Activated T-cell treated with anti-CD3 and anti-CD28 coated beads, Interleukin-2, amount 50 U/mL, for 72 hours (primary cell): Measurements from ENCODE around the gene HOXA10. TPM values are rescaled to one million over a fixed set of nuclear protein-coding genes. Genes with fewer than 3 reads are reported as not detected.

ENCODE experiments used
- ATAC-seq, 2 donors: fragments of 150-1000 bp; cut with Tn5 transposase; replicated peaks in 1 of 2; 2 replicates each; pipeline ENCODE4 v1.10.0; 2021; ENCODE audit warnings: moderate library complexity in 2 of 2, mild to moderate bottlenecking in 1 of 2
- DNase-seq, 2 donors: peaks; one replicate each; pipeline ENCODE4 v3.0.0; 2021 to 2022; ENCODE audit warnings: mixed read lengths in 1 of 2
- H3K27ac Mint-ChIP-seq: one replicate; pipeline ENCODE4 v1.8.0; 2022; ENCODE audit warnings: mild to moderate bottlenecking, moderate library complexity, mixed read lengths
- H3K27me3 Mint-ChIP-seq: one replicate; pipeline ENCODE4 v1.8.0; 2022; ENCODE audit warnings: low read depth, mixed read lengths
- H3K36me3 Mint-ChIP-seq, 2 donors: one replicate each; pipeline ENCODE4 v1.8.0; 2022; ENCODE audit warnings: mixed read lengths in 2 of 2, mild to moderate bottlenecking in 1 of 2; ENCODE audit not compliant: insufficient read depth in 2 of 2
- H3K4me1 Mint-ChIP-seq: one replicate; pipeline ENCODE4 v1.8.0; 2022; ENCODE audit warnings: low read depth, mixed read lengths
- H3K4me3 Mint-ChIP-seq, 2 donors: one replicate each; pipeline ENCODE4 v1.8.0; 2022; ENCODE audit warnings: mild to moderate bottlenecking in 2 of 2, mixed read lengths in 2 of 2, moderate library complexity in 2 of 2
- H3K9me3 Mint-ChIP-seq, 2 donors: one replicate each; pipeline ENCODE4 v1.8.0; 2022; ENCODE audit warnings: mixed read lengths in 2 of 2
- total RNA-seq, 2 donors: library from RNA; stranded (reverse); gene quantifications; one replicate each; pipeline ENCODE4 v1.2.3, GENCODE V29; 2022

HOXA10 gene
- total RNA-seq, 2 donors from 2014 or later = 0.19 to 0.26 TPM

- no peaks in the 10 kb centered on the region for H3K36me3 Mint-ChIP-seq
- H3K4me1 Mint-ChIP-seq = peaks cover 10% of the 10 kb centered on the region
- no peaks in the 10 kb centered on the region for H3K9me3 Mint-ChIP-seq
- no peak overlapping the region for H3K4me3 Mint-ChIP-seq
- no peak overlapping the region for H3K27ac Mint-ChIP-seq
- ATAC-seq = no peak
- DNase-seq = no peak
- H3K27me3 Mint-ChIP-seq = peaks cover 67% of the 10 kb centered on the region
These were observed 3.1 kb upstream of the HOXA10 start for GRCh38 chr7:27176962-27177794.

- Mint-ChIP-seq H3K4me3 (no peak overlapping the region), H3K27ac (no peak overlapping the region), H3K9me3 (no peaks in the 10 kb centered on the region), H3K36me3 (peaks cover 0 to 2% of the 10 kb centered on the region in 2 donors), H3K27me3 (peaks cover 73% of the 10 kb centered on the region), H3K4me1 (peaks cover 17% of the 10 kb centered on the region)
- no peak for ATAC-seq
- no peak for DNase-seq
These were observed 2.4 kb upstream of the HOXA10 start for GRCh38 chr7:27176524-27176845.

- Mint-ChIP-seq H3K36me3 (peaks cover 0 to 2% of the 10 kb centered on the region in 2 donors), H3K4me3 (no peak overlapping the region), H3K27ac (no peak overlapping the region), H3K27me3 (peaks cover 73% of the 10 kb centered on the region), H3K4me1 (peaks cover 23% of the 10 kb centered on the region), H3K9me3 (no peaks in the 10 kb centered on the region)
- ATAC-seq (no peak), DNase-seq (no peak)
These were observed 1.8 kb upstream of the HOXA10 start for GRCh38 chr7:27175626-27176523.

- ATAC-seq (no peak), DNase-seq (no peak)
- Mint-ChIP-seq H3K4me3 (peak overlapping the region; percentile 3 to 45), H3K4me1 (peaks cover 23% of the 10 kb centered on the region), H3K27ac (no peak overlapping the region), H3K36me3 (peaks cover 0 to 2% of the 10 kb centered on the region in 2 donors), H3K9me3 (no peaks in the 10 kb centered on the region), H3K27me3 (peaks cover 75% of the 10 kb centered on the region)
These were observed 930 bp upstream of the HOXA10 start for GRCh38 chr7:27174874-27175625.

GRCh38 chr7:27173511-27173955, 587 bp downstream of the HOXA10 start:
- DNase-seq (peak; percentile 52 to 55), ATAC-seq (peak; percentile 76 to 80)
- Mint-ChIP-seq H3K36me3 (peaks cover 2% of the 10 kb centered on the region in 2 donors), H3K4me3 (peak overlapping the region; percentile 48 to 66), H3K27ac (no peak overlapping the region), H3K9me3 (no peaks in the 10 kb centered on the region), H3K27me3 (peaks cover 66% of the 10 kb centered on the region), H3K4me1 (peaks cover 21% of the 10 kb centered on the region)

GRCh38 chr7:27172823-27173510, 1.2 kb downstream of the HOXA10 start:
- H3K27me3 Mint-ChIP-seq = peaks cover 66% of the 10 kb centered on the region
- ATAC-seq (peak; percentile 31 to 32), DNase-seq (no peak)
- H3K9me3 Mint-ChIP-seq = no peaks in the 10 kb centered on the region
- peaks cover 27% of the 10 kb centered on the region for H3K4me1 Mint-ChIP-seq
- peaks cover 2 to 3% of the 10 kb centered on the region in 2 donors for H3K36me3 Mint-ChIP-seq
- peak overlapping the region; percentile 48 to 50 for H3K4me3 Mint-ChIP-seq
- H3K27ac Mint-ChIP-seq = no peak overlapping the region

GRCh38 chr7:27172315-27172774, 1.8 kb downstream of the HOXA10 start:
- Mint-ChIP-seq H3K4me3 (peak overlapping the region; percentile 68 to 72), H3K9me3 (no peaks in the 10 kb centered on the region), H3K27me3 (peaks cover 66% of the 10 kb centered on the region), H3K4me1 (peaks cover 30% of the 10 kb centered on the region), H3K36me3 (peaks cover 2 to 3% of the 10 kb centered on the region in 2 donors), H3K27ac (peak overlapping the region; percentile 2)
- ATAC-seq (no peak), DNase-seq (no peak)

- Mint-ChIP-seq H3K4me3 (peak overlapping the region; percentile 68 to 72), H3K27ac (peak overlapping the region; percentile 2), H3K27me3 (peaks cover 71% of the 10 kb centered on the region), H3K9me3 (no peaks in the 10 kb centered on the region), H3K36me3 (peaks cover 2 to 3% of the 10 kb centered on the region in 2 donors), H3K4me1 (peaks cover 34% of the 10 kb centered on the region)
- no peak for ATAC-seq
- no peak for DNase-seq
These were observed 2.3 kb downstream of the HOXA10 start for GRCh38 chr7:27171637-27172314.

- H3K9me3 Mint-ChIP-seq = no peaks in the 10 kb centered on the region
- H3K27me3 Mint-ChIP-seq = peaks cover 72% of the 10 kb centered on the region
- H3K36me3 Mint-ChIP-seq = peaks cover 2 to 3% of the 10 kb centered on the region in 2 donors
- peaks cover 34% of the 10 kb centered on the region for H3K4me1 Mint-ChIP-seq
- H3K4me3 Mint-ChIP-seq = peak overlapping the region; percentile 5 to 72
- no peak overlapping the region for H3K27ac Mint-ChIP-seq
- ATAC-seq (no peak), DNase-seq (no peak)
These were observed 2.8 kb downstream of the HOXA10 start for GRCh38 chr7:27171325-27171636.

- Mint-ChIP-seq H3K4me3 (peak overlapping the region; percentile 2 to 5), H3K36me3 (peaks cover 2 to 3% of the 10 kb centered on the region in 2 donors), H3K4me1 (peaks cover 38% of the 10 kb centered on the region), H3K27me3 (peaks cover 73% of the 10 kb centered on the region), H3K9me3 (no peaks in the 10 kb centered on the region), H3K27ac (peak overlapping the region; percentile 76)
- no peak for DNase-seq
- ATAC-seq = no peak
These were observed 3.4 kb downstream of the HOXA10 start for GRCh38 chr7:27170426-27171324.
